OCI-LY1 (cell line): ENCODE results near the gene IDUA.

Source experiments
- CTCF ChIP-seq: fragments of 200-600 bp; sonication (generic), shearing (Covaris generic); IDR thresholded peaks from 2 replicates; pipeline ENCODE4 v1.5.1; 2017; ENCODE audit warnings: mild to moderate bottlenecking, antibody characterized with exemption, low read length, moderate library complexity, mixed read lengths
- EZH2 ChIP-seq: fragments of 200-600 bp; sonication (generic), shearing (Covaris generic); IDR thresholded peaks from 2 replicates; pipeline ENCODE4 v1.8.0; 2017; ENCODE audit warnings: borderline replicate concordance, mixed run types, mild to moderate bottlenecking, antibody characterized with exemption, low read length, moderate library complexity, mixed read lengths

GRCh38 chr4:957581-958313 is 29.1 kb upstream of the IDUA start:
- no peak for TF ChIP-seq CTCF
- TF ChIP-seq EZH2: no peak
